HEK293T (cell line): ENCODE measurements around the gene IL1RL2.

ENCODE experiments used
- CTCF ChIA-PET: fragments of 350-600 bp; formaldehyde crosslinking; extraction: SDS; loops from one replicate; lab custom pipeline; 2021; ENCODE audit warnings: antibody characterized with exemption, inconsistent platforms; lab: Yijun Ruan, JAX
- POLR2A ChIA-PET: fragments of 350-600 bp; formaldehyde crosslinking; extraction: SDS; loops from one replicate; lab custom pipeline; 2020; ENCODE audit warnings: antibody characterized with exemption, inconsistent platforms; lab: Yijun Ruan, JAX
- DNase-seq: peaks from one replicate; pipeline ENCODE4 v3.0.0; 2012; ENCODE audit warnings: mixed read lengths; ENCODE audit errors: extremely low spot score
- ARNT ChIP-seq: fragments of 450-650 bp; IDR thresholded peaks from 2 replicates; pipeline ENCODE4 v1.6.1; 2017; ENCODE audit warnings: mild to moderate bottlenecking
- BHLHE40 ChIP-seq: fragments of 450-650 bp; IDR thresholded peaks from 2 replicates; pipeline ENCODE4 v1.6.1; 2016; ENCODE audit warnings: mild to moderate bottlenecking, moderate library complexity, borderline replicate concordance
- CTBP1 ChIP-seq: fragments of 450-650 bp; IDR thresholded peaks from 2 replicates; pipeline ENCODE4 v1.6.1; 2016; ENCODE audit warnings: borderline replicate concordance
- ELF4 ChIP-seq: fragments of 450-650 bp; IDR thresholded peaks from 2 replicates; pipeline ENCODE4 v1.6.1; 2017; ENCODE audit warnings: antibody characterized with exemption
- FOXA1 ChIP-seq: fragments of 450-650 bp; IDR thresholded peaks from 2 replicates; pipeline ENCODE4 v1.6.1; 2016; ENCODE audit warnings: mild to moderate bottlenecking
- FOXK2 ChIP-seq: fragments of 450-650 bp; IDR thresholded peaks from 2 replicates; pipeline ENCODE4 v1.6.1; 2016; ENCODE audit warnings: mild to moderate bottlenecking
- FOXM1 ChIP-seq: fragments of 450-650 bp; IDR thresholded peaks from 2 replicates; pipeline ENCODE4 v1.6.1; 2017; ENCODE audit warnings: mild to moderate bottlenecking, borderline replicate concordance
- HDGF ChIP-seq: fragments of 450-650 bp; IDR thresholded peaks from 2 replicates; pipeline ENCODE4 v1.6.1; 2017; ENCODE audit warnings: antibody characterized with exemption, borderline replicate concordance
- L3MBTL2 ChIP-seq: fragments of 450-650 bp; conservative IDR thresholded peaks from 2 replicates; pipeline ENCODE4 v1.6.1; 2016; ENCODE audit warnings: mild to moderate bottlenecking
- LEF1 ChIP-seq: fragments of 450-650 bp; IDR thresholded peaks from 2 replicates; pipeline ENCODE4 v1.6.1; 2017; ENCODE audit warnings: mild to moderate bottlenecking, borderline replicate concordance
- NFRKB ChIP-seq: fragments of 450-650 bp; IDR thresholded peaks from 2 replicates; pipeline ENCODE4 v1.6.1; 2016; ENCODE audit warnings: mild to moderate bottlenecking, moderate library complexity
- SP1 ChIP-seq: fragments of 450-650 bp; IDR thresholded peaks from 2 replicates; pipeline ENCODE4 v1.6.1; 2017
- SUZ12 ChIP-seq: fragments of 450-650 bp; IDR thresholded peaks from 2 replicates; pipeline ENCODE4 v1.6.1; 2016; ENCODE audit warnings: mild to moderate bottlenecking
- TARDBP ChIP-seq: fragments of 450-650 bp; IDR thresholded peaks from 2 replicates; pipeline ENCODE4 v1.6.1; 2016
- ZNF384 ChIP-seq: fragments of 450-650 bp; IDR thresholded peaks from 2 replicates; pipeline ENCODE4 v1.6.1; 2016
- TF ChIP-seq, protein P1 (sequence below): fragments of 450-650 bp; IDR thresholded peaks from 2 replicates; pipeline ENCODE4 v1.6.1; 2016

The IL1RL2 gene

DNA sequence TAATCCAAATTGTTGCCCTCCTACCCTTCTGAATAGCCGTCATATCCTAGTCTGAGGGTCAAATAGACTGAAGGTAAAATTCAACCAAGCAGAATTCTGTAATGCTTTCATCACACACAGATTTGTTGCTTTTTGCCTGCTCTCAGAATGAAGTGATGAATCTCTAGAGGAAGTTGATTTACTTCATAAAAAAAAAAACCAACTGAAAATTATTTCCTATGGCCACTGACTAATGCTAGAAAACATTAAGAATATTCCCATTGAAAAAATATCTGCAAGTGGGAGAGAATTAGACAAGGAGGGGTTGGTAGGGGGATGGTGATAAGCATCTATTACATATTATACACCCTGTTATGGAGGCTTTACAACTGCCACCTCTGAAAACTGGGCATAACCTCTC, 2.3 kb upstream of the IL1RL2 start:
- ChIA-PET POLR2A (no interaction called here), CTCF (interaction anchor here (0.6 to 1.7 kb wide), 2 partner anchors 36 to 56 kb away, joined by 3 to 7 read pairs; no protein-coding TSS in a partner anchor)
- TF ChIP-seq CTBP1 (no peak), ARNT (no peak), ZNF384 (no peak), FOXK2 (no peak), TARDBP (no peak), SP1 (no peak), L3MBTL2 (no peak), HDGF (no peak), SUZ12 (no peak), ELF4 (no peak), NFRKB (no peak), FOXA1 (no peak)
- TF ChIP-seq, protein P1, sequence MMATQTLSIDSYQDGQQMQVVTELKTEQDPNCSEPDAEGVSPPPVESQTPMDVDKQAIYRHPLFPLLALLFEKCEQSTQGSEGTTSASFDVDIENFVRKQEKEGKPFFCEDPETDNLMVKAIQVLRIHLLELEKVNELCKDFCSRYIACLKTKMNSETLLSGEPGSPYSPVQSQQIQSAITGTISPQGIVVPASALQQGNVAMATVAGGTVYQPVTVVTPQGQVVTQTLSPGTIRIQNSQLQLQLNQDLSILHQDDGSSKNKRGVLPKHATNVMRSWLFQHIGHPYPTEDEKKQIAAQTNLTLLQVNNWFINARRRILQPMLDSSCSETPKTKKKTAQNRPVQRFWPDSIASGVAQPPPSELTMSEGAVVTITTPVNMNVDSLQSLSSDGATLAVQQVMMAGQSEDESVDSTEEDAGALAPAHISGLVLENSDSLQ: no peak
- no peak for DNase-seq

GRCh38 chr2:102185347-102185746, 1.5 kb upstream of the IL1RL2 start:
- DNase-seq: peak; percentile 14
- POLR2A ChIA-PET: no interaction called here
- TF ChIP-seq ELF4 (no peak), HDGF (no peak), SP1 (no peak), L3MBTL2 (no peak), ARNT (no peak), BHLHE40 (no peak), CTBP1 (no peak), SUZ12 (no peak), TARDBP (no peak), NFRKB (no peak)
- CTCF ChIA-PET: interaction anchor here (1.7 kb wide), 1 partner anchor 55 kb away, joined by 7 read pairs; no protein-coding TSS in a partner anchor

DNA sequence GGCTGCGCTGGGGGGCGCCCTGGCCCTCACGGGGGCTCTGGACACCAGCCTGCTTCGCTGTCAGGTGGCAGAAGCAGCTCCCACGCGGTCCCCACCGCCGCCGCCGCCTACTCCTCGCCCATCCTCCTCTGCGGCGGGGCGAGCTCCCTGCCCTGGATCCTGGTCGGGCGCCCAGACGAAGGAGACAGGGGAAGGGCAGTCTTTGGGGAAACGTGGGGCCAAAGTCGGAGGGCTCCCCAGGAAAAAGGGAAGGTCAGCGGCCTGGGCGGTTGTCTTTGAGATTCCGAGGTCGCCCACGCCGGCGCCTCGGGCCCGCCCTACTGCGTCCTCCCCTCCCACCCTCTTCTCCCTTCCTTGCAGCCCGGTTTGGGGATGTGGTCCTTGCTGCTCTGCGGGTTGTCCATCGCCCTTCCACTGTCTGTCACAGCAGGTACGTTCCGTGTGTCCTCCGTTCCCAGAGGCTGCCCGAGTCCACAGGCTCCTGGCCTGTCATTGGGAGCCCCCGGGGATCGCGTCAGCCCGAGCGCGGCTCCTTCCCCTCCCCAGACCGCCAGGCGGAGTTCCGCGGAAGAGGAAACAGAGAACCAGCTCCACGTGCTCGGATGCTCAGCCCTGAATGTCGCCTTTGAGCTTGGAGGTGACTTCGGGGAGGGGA, 800 bp downstream of the IL1RL2 start:
- TF ChIP-seq BHLHE40: no peak
- TF ChIP-seq L3MBTL2: no peak
- TF ChIP-seq ZNF384: no peak
- TF ChIP-seq TARDBP: no peak
- TF ChIP-seq, protein P1: no peak
- POLR2A ChIA-PET: no interaction called here

GRCh38 chr2:102190430-102191107, 3.7 kb downstream of the IL1RL2 start:
- TF ChIP-seq TARDBP: no peak
- TF ChIP-seq FOXK2: no peak
- no peak for TF ChIP-seq HDGF
- TF ChIP-seq SP1: no peak
- no peak for TF ChIP-seq ZNF384
- TF ChIP-seq L3MBTL2: no peak
- TF ChIP-seq BHLHE40: no peak
- no peak for TF ChIP-seq FOXM1
- no peak for TF ChIP-seq FOXA1
- TF ChIP-seq SUZ12: no peak
- TF ChIP-seq, protein P1: no peak
- DNase-seq: no peak
- CTCF ChIA-PET: no interaction called here
- POLR2A ChIA-PET: no interaction called here

More for the DNA sequence above, 800 bp downstream of the IL1RL2 start:
- DNase-seq: no peak
- CTCF ChIA-PET: interaction anchor here (1.0 kb wide), 1 partner anchor 53 kb away, joined by 3 read pairs; no protein-coding TSS in a partner anchor

- DNase-seq: no peak
- ChIA-PET CTCF (no interaction called here), POLR2A (no interaction called here)
- TF ChIP-seq CTBP1 (no peak), ZNF384 (no peak), BHLHE40 (no peak), TARDBP (no peak), LEF1 (no peak)
- TF ChIP-seq, protein P1: no peak
Measured at GRCh38 chr2:102191501-102191900, 4.7 kb downstream of the IL1RL2 start.
